ENCODE measurements around the gene CEP164.

DNA sequence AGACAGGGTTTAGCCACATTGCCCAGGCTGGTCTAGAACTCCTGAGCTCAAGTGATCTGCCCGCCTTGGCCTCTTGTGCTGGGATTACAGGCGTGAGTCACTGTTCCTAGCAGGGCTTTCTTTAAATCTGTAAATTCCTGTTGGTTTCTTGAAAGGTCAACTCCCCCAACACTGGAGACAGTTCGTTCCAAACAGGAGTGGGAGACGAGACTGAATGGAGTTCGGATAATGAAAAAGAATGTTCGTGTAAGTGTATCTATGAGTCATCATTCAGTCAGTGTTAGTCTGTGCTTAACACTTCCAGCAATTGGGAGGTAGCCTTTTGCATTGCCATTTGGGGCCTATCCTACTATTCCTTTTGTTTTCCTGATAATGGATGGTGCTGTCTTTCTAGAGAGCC lies 46.5 kb upstream of the CEP164 start:
- TF ChIP-seq EZH2phosphoT487 (IDR thresholded peaks at IDR 0.05; ENCODE audit: borderline replicate concordance, low read length): no peak
- TF ChIP-seq, protein P1, sequence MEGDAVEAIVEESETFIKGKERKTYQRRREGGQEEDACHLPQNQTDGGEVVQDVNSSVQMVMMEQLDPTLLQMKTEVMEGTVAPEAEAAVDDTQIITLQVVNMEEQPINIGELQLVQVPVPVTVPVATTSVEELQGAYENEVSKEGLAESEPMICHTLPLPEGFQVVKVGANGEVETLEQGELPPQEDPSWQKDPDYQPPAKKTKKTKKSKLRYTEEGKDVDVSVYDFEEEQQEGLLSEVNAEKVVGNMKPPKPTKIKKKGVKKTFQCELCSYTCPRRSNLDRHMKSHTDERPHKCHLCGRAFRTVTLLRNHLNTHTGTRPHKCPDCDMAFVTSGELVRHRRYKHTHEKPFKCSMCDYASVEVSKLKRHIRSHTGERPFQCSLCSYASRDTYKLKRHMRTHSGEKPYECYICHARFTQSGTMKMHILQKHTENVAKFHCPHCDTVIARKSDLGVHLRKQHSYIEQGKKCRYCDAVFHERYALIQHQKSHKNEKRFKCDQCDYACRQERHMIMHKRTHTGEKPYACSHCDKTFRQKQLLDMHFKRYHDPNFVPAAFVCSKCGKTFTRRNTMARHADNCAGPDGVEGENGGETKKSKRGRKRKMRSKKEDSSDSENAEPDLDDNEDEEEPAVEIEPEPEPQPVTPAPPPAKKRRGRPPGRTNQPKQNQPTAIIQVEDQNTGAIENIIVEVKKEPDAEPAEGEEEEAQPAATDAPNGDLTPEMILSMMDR (IDR thresholded peaks at IDR 0.05; ENCODE audit: low read depth, low read length, poor library complexity, severe bottlenecking): no peak
